GM21576 (cell line): ENCODE data around the gene DHH.
"Not testable (repeated sequence)": the region's sequence is repeated elsewhere in the genome, so short reads cannot be mapped to it uniquely, and the experiment has no call there.

Experiments
- ATAC-seq: cut with Tn5 transposase; IDR thresholded peaks from one replicate; pipeline ENCODE4 v1.9.1; 2021; ENCODE audit warnings: mild to moderate bottlenecking, moderate library complexity; ENCODE audit not compliant: unreplicated experiment

Gene DHH

GRCh38 chr12:49079793-49080192, 14.8 kb downstream of the DHH start:
- no peak for ATAC-seq

GRCh38 chr12:49070971-49071370, 23.6 kb downstream of the DHH start:
- no peak for ATAC-seq

GRCh38 chr12:49069507-49070346, 24.9 kb downstream of the DHH start, which contains the start of gene RHEBL1:
Gene RHEBL1, minus strand, starts transcription at chr12:49069979. Its CDS starts 194 bp downstream, at chr12:49069785.
- peak; percentile 97 for ATAC-seq

GRCh38 chr12:49068879-49069506, 25.6 kb downstream of the DHH start:
- ATAC-seq: no peak

- ATAC-seq: no peak
These were observed 28.5 kb downstream of the DHH start for GRCh38 chr12:49066120-49066519.

- no peak for ATAC-seq
These were observed 29.8 kb downstream of the DHH start for GRCh38 chr12:49064767-49065152.

GRCh38 chr12:49061916-49062315, 32.7 kb downstream of the DHH start:
- not testable (repeated sequence) for ATAC-seq

GRCh38 chr12:49061157-49061650, 33.4 kb downstream of the DHH start:
- no peak for ATAC-seq

GRCh38 chr12:49060237-49061156, 34.1 kb downstream of the DHH start, which contains the start of gene KMT2D:
Gene KMT2D, minus strand, starts transcription at chr12:49060794. Its CDS starts 5,470 bp downstream, at chr12:49055324.
- ATAC-seq: no peak

- no peak for ATAC-seq
These were observed 35.1 kb downstream of the DHH start for GRCh38 chr12:49059299-49060171.

- no peak for ATAC-seq
These were observed 35.6 kb downstream of the DHH start for GRCh38 chr12:49059045-49059298.

GRCh38 chr12:49058366-49059044, 36.1 kb downstream of the DHH start:
- ATAC-seq: no peak

GRCh38 chr12:49057888-49058287, 36.7 kb downstream of the DHH start:
- ATAC-seq: no peak

- peak; percentile 68 for ATAC-seq
These were observed 38.4 kb downstream of the DHH start for GRCh38 chr12:49055978-49056754.

- no peak for ATAC-seq
These were observed 39.5 kb downstream of the DHH start for GRCh38 chr12:49055092-49055491.

- ATAC-seq: no peak
These were observed 40.1 kb downstream of the DHH start for GRCh38 chr12:49054524-49054923.

- no peak for ATAC-seq
These were observed 40.5 kb downstream of the DHH start for GRCh38 chr12:49054096-49054495.

- ATAC-seq: no peak
These were observed 42.0 kb downstream of the DHH start for GRCh38 chr12:49052451-49053208.
